ENCODE results near the gene STPG4.

Gene STPG4

DNA sequence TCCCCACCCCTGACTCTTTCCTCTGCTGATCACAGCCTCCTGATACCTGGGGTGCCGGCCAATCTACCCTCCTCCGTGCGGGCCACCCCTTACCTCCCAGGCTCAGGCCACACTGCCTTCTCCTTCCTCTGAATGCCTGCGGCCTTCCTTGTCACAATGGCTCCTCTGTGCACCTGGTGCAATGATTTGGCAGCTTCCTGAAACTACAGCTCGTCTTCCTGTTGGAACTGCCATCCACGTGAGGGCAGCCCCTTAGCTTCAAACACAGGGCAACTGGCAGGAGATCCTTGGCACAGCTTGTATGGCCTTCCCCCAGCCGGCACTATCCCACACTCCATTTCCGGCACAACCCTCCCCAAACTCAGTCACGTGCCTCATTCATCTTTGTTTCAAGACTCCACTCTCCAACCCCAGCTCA lies 69.0 kb downstream of the STPG4 start:
- no peak for DNase-seq

DNA sequence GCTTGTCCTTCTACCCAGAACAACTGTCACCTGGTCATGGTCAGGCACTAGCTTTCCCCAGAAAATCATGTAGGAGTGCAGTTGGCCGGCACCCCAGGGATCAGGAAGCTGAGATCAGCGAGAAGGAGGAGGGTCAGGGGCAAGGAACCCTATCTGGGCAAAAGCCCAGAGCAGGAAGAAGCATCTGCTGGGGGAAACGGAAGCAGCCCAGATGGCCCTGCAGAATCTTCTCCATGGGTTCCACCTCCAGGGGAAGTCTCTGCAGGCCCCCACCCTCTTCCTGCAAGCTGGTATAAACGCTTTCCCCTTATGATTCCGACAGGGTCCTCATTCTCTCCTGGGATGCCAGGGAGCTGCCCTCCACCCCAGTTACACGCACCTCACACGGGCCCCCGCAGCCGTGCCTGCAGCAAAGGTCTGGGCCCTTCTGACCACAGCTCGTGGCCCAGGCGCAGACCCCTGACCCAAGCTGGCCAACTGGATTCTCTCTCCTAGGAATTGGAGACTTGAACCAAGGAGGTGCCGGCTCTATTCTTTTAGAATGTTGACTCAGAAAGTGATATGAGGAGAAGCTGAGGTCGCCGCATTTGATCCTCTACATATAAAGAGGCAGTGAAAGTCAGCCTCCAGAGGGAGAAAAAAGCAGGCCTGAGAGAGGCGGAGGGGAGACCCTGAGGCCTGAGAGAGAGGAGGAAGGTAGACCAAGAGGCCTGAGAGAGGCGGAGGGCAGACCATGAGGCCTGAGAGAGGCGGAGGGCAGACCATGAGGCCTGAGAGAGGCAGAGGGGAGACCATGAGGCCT lies 71.0 kb downstream of the STPG4 start:
- peak; percentile 32 to 64 for DNase-seq

- no peak for DNase-seq
These were observed 71.6 kb downstream of the STPG4 start for GRCh38 chr2:47083485-47083884.

- no peak for DNase-seq
These were observed 72.1 kb downstream of the STPG4 start for GRCh38 chr2:47083005-47083404.

- no peak for DNase-seq
These were observed 74.2 kb downstream of the STPG4 start for GRCh38 chr2:47080888-47081301.

DNA sequence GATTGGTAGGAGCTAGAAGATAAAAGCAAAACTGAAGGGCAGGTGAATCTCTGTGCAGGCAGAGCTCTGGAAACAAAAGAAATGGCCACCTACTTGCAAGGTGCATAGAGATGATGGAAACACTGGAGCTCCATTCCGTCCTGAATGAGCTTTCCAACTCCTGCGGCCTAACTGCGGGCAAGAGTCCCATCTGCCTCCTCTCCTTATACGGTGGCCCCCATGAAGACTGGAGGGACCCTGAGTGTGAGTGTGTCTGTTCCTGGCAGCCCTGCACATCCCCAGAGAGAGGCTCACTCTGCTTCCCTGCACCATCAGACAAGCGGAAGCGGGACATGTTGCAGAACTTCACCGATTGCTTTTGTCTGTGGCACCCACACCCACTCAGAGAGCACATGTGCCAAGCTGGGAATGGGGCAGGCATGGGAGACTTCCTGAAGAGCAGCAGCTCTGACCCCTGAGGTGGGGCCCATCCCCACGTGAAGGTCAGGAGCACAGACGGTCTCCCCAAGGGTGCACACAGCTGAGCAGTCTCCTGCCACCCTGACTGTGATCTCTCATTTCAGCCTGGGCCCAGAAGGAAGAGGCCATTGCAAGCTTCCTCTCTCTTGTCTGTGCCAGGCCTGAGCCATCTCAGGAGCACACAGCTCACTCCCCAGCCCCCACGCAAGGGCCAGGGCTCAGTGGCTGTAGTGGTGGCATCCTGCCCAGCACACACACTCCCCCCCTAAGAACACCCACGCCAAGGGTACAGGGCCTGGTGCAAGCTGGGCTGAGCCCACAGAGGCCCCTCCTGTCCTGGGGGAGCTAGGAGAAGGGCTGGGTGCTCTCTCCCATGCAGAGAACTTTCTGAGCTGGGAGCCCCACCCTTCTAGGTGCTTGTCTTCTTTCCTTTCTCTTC lies 75.3 kb downstream of the STPG4 start:
- DNase-seq: peak; percentile 23 to 83

DNA sequence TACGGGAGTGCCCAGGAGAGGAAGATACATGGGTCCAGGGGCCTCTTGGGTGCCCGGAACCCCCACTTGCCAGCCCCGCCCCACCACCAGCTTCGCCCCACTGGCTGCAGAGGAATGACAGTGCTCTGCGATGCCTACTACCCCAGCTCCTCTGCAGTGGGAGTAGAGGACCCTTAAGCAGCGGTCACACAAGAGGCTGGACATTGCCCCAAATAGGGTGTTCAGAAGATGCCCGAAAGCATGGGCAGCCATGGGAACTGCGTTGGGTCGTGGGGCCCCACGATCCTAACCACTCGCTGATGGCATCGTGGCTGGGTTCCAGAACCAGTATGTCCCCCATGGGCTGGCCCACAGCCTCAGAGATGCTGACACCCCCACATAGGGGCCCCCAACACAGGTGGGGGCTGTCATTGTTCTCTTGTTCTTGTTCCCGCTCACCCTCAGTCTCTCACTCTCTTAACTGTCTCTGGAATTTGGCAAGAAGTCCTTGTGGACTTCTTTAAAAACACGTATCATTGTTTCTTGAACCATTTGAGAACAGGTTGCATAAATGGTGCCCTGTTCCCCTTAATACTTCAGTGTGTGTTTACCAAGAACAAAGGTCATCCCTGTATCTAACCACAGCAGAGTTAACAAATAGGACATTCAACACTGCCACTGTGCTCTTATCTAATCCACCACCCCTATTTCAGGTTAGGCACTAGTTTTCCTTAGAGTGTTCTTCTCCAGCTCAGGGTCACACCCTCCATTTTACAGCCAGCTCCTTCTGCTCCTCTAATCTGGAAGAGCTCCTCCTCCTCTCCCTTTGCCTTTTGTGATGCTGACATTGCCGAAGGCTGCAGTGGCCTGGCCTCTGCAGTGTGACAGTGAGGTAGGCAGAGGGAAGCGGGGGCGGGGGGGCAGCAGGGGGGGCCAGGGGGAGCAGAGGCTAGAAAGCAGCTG lies 76.3 kb downstream of the STPG4 start:
- no peak for DNase-seq

DNA sequence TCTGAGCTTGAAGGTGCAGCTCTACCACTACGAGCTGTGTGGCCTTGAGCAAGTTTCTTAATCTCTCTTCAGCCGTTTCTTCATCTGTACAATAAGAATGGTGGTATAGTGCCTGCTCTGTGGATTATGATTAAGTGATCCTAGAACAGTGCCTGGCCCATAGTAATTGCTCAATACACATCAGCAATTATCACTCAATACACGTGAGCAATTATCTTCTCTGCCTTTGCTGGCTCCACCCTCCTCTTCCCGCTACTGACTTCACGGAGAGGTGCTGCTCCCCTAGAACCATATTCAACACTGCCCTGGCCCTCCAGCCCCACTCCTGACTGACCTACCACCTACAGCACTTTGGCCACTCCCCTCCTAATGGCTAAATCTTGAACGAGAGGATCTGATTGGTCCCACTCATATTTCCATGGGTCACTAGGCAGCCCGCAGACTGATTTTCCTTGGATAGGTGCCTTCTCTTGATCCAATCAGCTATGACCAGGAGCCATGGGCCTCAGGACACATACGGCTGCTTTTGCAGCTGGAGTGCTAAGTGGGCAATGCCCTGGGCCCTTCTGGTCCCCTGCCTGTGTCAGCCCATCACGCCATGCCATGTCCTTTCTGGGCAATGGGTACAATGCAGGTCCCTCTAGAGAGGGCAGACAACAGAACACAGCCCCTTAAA lies 77.5 kb downstream of the STPG4 start:
- DNase-seq: no peak

DNA sequence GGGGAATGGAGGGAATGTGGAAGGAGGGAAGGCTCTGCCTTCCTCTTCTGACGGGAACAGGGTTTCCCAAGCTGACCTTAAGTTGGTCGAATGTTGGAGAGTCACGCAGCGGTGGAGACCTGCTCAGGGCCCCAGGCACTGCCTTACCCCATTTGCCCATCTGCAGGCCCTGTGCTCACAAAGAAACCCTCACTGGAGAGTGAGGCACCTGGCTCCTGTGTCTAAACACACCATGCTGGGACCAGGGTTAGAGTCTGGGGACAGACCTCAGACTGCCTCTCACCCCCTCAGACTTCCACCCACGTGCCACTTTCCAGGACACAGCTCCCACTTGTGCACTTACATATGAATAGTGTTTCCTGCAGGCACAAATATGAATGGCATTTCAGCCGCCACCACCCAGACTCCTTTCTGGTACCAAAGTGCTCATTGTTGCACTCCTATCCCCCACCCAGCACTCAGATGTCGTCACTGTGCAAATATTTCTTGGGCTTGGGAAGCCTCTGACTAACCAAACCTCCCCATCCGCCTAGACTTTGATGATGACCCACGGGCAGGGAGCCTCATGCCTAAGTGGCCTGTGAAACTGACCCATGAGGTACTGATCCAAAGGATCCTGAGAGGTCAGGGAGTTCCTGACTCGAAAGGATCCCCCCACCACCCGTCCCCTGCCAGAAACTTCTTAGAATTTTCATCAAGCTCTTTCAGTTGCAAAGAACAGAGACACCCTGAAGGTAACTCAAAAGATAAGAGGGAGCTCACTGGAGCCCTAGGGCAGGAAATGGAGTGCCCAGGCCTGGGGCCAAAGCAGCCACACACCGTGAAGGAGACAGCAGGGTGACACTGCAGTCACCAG lies 78.3 kb downstream of the STPG4 start:
- no peak for DNase-seq

DNA sequence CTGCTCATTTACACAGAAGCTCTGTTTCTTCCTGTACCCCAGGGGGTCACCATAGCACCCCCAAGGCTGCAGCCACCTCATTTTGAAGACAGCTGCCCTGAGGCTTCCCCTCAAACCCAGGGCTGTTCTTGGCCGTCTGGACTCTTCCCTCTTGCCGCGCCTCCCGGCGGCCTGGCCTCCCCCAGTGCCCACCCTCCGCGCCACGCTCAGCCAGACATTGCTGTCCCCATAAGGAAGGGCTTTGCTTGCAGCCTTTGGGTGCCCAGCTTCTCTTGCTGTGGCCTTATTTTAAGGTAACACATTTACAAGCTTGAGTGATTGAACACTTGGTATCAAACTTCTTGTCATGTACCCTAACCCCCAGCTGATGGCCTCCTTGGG lies 79.0 kb downstream of the STPG4 start:
- DNase-seq: no peak

DNA sequence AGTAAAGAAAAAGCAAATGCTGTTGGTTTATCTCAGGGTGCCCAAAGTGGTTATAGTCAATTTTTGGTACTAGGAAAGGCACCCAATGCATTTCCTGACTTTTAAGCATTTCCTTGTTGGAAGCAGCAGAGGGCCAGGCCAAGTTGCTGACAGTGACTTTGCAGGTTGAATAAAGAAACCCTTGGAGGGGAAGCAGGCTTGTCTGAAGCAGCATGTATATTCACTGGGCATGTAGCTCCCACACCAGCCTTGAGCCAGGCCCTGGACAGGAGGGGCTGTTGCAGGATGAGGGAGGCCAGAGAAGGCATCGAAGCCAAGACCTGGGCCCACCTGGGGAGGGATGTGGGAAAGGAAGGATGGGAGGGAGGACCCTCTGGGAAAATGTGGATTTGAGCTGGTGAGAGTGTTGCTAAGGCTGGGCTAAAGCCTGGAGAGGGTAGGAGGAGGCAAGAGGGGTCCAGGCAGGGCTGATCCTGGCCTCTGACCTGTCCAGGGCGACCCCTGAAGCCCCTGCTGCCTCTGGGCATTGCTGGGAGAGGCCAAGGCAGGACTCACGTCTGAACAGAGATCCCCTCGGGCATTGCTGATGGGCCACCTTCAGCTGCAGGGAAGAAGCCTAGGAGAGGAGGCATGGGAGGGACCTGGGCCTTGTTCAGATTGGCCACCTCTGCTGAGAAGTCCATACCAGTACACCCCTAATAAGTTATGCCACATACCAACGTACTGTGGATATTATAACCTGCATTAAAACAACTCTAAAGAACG lies 79.6 kb downstream of the STPG4 start:
- no peak for DNase-seq

- DNase-seq: no peak
These were observed 80.4 kb downstream of the STPG4 start for GRCh38 chr2:47074691-47075090.

- no peak for DNase-seq
These were observed 81.5 kb downstream of the STPG4 start for GRCh38 chr2:47073641-47074040.

- DNase-seq: no peak
These were observed 81.9 kb downstream of the STPG4 start for GRCh38 chr2:47073217-47073616.

DNA sequence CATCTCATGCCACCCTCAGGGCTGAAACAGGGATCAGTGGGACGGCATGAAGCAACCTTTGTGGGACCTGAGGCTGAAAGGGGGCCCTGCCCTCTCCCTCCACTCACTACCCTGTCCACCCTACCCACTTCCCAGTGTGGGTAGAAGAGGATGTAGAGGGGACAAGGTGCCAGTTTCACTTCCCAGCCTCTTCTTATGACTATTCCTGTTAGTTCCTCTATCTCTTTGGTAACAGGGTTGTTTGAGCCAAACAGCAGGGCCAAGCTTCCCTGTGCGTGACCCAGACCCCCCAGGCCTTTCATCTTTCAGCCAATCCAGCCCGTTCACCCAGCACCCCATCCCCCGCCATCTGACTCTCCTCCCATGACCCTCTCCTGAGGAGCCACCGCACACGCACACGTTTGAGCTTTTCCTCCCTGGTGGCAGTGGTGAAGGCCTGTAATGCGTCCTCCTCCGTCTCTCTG lies 82.3 kb downstream of the STPG4 start:
- peak; percentile 75 to 92 for DNase-seq

DNA sequence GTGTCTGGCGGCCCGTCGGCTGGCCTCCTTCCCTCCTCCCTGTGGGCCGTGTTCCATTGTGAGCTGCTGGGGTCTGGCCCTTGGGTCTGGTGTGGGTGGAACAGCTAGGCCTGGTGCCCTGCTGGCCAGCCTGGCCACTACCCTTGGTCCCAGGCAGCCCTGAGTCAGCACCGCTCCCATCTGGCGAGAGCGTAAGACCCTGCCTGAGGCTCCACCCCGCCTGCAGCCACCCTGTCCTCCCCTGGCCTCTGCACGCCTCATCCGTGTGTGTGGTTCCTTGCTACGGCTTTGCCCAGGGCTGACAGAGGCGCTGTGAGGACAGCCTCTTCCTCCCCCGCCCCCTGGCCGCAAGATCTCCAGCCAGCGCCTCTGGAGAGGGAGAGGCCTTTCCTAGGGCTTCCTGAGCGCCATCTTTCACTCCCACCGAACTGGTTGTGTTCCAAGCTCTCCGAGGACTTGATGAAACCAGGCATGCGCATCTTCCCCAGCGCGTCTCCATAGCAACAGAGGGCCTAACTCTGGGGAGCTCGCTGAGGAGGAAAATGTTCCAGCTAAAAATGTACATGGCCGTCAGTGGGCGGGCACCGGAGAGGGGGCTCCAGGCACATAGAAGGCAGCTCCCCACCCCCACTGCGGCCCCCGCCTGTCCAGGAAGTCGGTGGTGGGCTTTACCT lies 83.0 kb downstream of the STPG4 start:
- peak; percentile 53 to 73 for DNase-seq

DNA sequence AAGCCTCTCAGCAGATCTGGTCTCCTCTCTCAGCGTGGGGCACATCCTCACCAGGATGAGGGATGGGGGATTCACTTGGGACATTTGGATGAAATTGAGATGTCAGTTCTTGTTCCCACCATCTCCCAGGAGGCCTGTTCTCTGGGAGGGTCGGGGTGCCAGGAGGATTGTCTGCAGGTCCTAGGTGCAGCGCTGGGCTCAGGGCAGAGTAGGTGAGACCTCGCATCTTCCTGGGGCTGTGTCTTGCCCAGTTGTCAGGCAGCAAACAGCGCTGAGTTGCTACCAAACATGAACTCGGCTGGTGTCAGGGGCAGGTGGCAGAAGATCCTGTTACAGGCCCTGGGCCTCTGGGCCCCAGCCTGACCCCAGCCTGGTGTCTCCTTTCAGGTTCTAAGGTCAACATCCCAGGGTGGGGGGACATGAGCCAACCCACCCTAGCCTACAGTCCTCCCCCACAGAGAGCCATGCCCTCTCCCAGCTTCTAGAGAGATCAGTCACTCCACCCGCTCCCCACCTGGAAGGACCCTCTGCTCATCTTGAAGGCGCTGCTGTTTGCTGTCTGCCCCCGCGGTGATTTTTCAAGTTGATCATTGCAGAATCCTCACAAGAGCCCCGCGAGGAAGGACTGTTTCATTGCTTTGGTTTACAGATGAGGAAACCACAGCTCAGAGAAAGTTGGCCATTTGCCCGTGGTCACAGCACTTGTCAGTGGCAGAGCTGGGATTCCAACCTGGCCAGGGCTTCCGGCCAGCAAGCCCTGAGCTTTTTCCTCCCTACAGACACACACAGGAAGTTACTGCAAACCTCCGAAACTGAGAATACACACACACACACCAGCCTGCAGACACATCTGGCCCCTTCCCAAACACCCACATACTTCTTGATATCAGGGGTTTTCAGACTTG lies 83.9 kb downstream of the STPG4 start:
- DNase-seq: peak; percentile 78 to 83

DNA sequence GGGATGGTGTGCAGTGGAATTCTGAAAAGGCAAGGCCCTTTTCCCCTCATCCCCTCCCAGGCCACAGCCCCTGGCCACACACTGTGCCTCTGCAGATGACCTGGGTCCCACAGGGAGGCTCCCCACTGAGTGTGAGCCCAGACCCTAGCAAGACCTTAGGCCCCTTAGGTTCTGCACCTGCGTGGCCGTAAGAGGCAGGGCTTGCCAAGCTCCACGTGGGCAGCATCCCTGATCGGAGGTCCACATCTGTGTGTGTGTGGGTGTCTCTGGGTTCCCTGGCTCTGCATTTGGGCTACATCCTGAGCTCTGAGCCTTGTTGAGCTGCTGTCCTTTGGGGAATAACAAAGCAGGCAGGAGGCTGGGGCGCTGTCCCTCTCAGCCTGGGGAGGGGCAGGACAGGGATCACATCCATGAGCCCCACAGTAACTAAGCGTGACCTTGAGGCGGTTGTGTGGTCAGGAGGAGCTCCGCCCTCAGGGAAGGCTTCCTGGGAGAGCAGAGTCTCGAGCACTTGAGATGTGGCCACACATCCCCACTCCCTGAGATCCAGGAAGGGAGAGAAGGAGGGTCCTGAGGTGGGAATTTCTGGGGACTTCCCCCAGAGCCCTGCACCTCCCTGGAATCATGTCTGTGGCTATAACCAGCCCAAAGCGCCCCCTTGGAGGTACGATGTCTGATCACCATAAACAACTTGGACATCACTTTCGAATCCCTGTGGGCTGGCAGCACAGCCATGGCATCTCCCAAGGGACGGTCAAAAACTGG lies 84.8 kb downstream of the STPG4 start:
- DNase-seq: no peak

Data from inflammatory macrophage treated with lipopolysaccharide for 1 hour (primary cell).